Superior temporal gyrus (tissue), 1 donor: ENCODE data around the gene TSPAN18.

Experiments used
- DNase-seq: peaks from one replicate; pipeline ENCODE4 v3.0.0-alpha.2; 2016; ENCODE audit errors: extremely low spot score

Gene TSPAN18

GRCh38 chr11:44797051-44797450, 70.3 kb downstream of the TSPAN18 start:
- DNase-seq, result no peak

GRCh38 chr11:44797886-44798606, 71.3 kb downstream of the TSPAN18 start:
- DNase-seq, result no peak

GRCh38 chr11:44798607-44798972, 71.8 kb downstream of the TSPAN18 start:
- no peak for DNase-seq

- no peak for DNase-seq
Measured at GRCh38 chr11:44799012-44799411, 72.2 kb downstream of the TSPAN18 start.

- DNase-seq, result no peak
Measured at GRCh38 chr11:44802347-44802746, 75.6 kb downstream of the TSPAN18 start.

- DNase-seq, result no peak
Measured at GRCh38 chr11:44803009-44803408, 76.2 kb downstream of the TSPAN18 start.

- no peak for DNase-seq
Measured at GRCh38 chr11:44804449-44805437, 78.0 kb downstream of the TSPAN18 start.

- no peak for DNase-seq
Measured at GRCh38 chr11:44805596-44805995, 78.8 kb downstream of the TSPAN18 start.

GRCh38 chr11:44808053-44808753, 81.4 kb downstream of the TSPAN18 start:
- no peak for DNase-seq

GRCh38 chr11:44809283-44809682, 82.5 kb downstream of the TSPAN18 start:
- no peak for DNase-seq

GRCh38 chr11:44811841-44812448, 85.2 kb downstream of the TSPAN18 start:
- DNase-seq, result no peak

GRCh38 chr11:44812971-44813370, 86.2 kb downstream of the TSPAN18 start:
- no peak for DNase-seq

- no peak for DNase-seq
Measured at GRCh38 chr11:44813401-44813800, 86.6 kb downstream of the TSPAN18 start.

GRCh38 chr11:44814881-44815592, 88.3 kb downstream of the TSPAN18 start:
- no peak for DNase-seq

GRCh38 chr11:44815917-44816456, 89.2 kb downstream of the TSPAN18 start:
- no peak for DNase-seq

- DNase-seq, result no peak
Measured at GRCh38 chr11:44816761-44817160, 90.0 kb downstream of the TSPAN18 start.

- no peak for DNase-seq
Measured at GRCh38 chr11:44817207-44817949, 90.6 kb downstream of the TSPAN18 start.

- no peak for DNase-seq
Measured at GRCh38 chr11:44818110-44818509, 91.3 kb downstream of the TSPAN18 start.

GRCh38 chr11:44819346-44819745, 92.6 kb downstream of the TSPAN18 start:
- DNase-seq, result no peak

- no peak for DNase-seq
Measured at GRCh38 chr11:44822369-44822768, 95.6 kb downstream of the TSPAN18 start.
